Activated naive CD8-positive, alpha-beta T cell (primary cell): Measurements from ENCODE around the gene TRIP12.
"Not testable (repeated sequence)": the region's sequence is repeated elsewhere in the genome, so short reads cannot be mapped to it uniquely, and the experiment has no call there.

Experiments used
- H3K27ac Mint-ChIP-seq: one replicate; pipeline ENCODE4 v1.8.0; 2021; ENCODE audit warnings: mixed read lengths
- H3K27me3 Mint-ChIP-seq: one replicate; pipeline ENCODE4 v1.8.0; 2021; ENCODE audit warnings: mixed read lengths
- H3K36me3 Mint-ChIP-seq: one replicate; pipeline ENCODE4 v1.8.0; 2021; ENCODE audit warnings: mixed read lengths
- H3K4me1 Mint-ChIP-seq: one replicate; pipeline ENCODE4 v1.8.0; 2021; ENCODE audit warnings: low read depth, mixed read lengths
- H3K4me3 Mint-ChIP-seq: one replicate; pipeline ENCODE4 v1.8.0; 2021; ENCODE audit warnings: mild to moderate bottlenecking, mixed read lengths
- H3K9me3 Mint-ChIP-seq: one replicate; pipeline ENCODE4 v1.8.0; 2021; ENCODE audit warnings: low read depth, mixed read lengths

The TRIP12 gene

DNA sequence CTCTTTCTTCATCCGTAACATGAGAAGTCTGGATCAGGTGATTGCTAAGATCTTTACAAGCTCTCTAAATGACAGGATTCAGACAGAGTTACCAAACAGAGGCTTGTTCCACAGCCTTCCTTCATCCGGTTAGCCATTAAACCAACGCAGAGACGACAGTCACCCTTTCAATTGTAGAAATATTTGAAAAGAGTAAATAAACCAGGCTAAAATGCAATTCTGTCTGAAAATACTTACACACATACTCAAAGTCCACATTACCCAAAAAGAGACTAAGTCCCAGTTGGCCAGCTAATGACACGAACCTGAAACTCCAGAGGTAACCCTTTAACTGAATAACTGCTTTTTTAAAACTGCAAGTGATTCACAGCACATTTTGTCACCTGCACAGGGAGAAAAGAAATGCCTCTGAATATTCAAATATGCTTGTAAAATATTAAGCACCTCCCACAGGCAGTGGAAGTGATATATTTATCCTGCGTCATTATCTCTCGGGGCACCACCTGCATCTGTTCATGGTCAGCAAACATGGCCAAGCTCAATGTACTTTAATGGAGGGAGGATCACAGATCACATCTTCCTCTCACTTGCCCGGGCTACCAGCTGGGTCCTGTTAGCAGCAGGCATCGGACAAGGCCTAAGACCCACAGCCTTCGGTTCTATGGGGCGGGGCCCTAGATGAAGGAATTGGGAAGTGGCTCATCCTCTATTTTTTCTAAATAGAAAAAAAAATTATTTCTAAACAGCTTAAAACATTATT lies 168.7 kb downstream of the TRIP12 start:
- peaks cover 5% of the 10 kb centered on the region for H3K36me3 Mint-ChIP-seq
- no peaks in the 10 kb centered on the region for H3K4me1 Mint-ChIP-seq
- no peak overlapping the region for H3K27ac Mint-ChIP-seq
- no peak overlapping the region for H3K4me3 Mint-ChIP-seq
- no peaks in the 10 kb centered on the region for H3K9me3 Mint-ChIP-seq
- no peaks in the 10 kb centered on the region for H3K27me3 Mint-ChIP-seq

DNA sequence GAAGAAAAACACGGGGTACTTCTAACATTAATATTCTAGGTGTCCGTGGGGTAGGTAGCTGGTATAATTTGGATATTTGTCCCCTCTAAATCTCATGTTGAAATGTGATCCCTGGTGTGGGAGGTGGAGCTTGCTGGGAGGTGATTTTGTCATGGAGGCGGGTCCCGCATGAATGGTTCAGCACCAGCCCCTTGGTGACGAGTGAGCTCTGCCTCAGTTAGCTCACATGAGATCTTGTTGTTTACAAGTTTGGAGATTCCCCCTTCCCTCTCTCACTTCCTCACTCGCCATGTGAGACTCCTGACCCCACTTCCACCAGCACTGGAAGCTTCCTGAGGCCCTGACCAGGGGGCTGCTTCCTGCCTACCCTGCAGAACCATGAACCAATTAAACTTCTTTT lies 172.0 kb downstream of the TRIP12 start:
- H3K4me1 Mint-ChIP-seq = no peaks in the 10 kb centered on the region
- peaks cover 2% of the 10 kb centered on the region for H3K27me3 Mint-ChIP-seq
- no peak overlapping the region for H3K4me3 Mint-ChIP-seq
- H3K9me3 Mint-ChIP-seq = no peaks in the 10 kb centered on the region
- H3K27ac Mint-ChIP-seq = peak overlapping the region; percentile 46
- H3K36me3 Mint-ChIP-seq = peaks cover under 1% of the 10 kb centered on the region

DNA sequence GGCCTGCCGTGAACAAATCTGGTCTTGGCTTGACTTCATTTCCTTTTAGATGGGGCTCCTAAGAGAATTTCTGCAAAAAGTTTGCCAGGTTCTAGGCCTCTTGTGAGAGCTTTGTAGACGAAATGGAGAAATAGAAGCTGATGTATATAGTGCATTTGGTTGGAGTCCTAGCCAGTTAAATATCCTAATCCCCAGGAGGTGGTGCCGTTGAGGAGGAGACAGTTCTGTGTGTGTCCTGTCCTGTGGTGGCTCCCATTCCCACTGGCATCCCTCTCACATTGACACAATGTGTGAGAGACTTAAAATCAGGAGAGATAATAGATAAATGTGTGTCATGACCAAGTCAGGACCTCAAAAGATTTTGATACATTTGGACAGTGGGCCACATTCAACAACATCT lies 172.9 kb downstream of the TRIP12 start:
- no peak overlapping the region for H3K4me3 Mint-ChIP-seq
- H3K27ac Mint-ChIP-seq = no peak overlapping the region
- no peaks in the 10 kb centered on the region for H3K36me3 Mint-ChIP-seq
- H3K27me3 Mint-ChIP-seq = peaks cover 2% of the 10 kb centered on the region
- H3K4me1 Mint-ChIP-seq = no peaks in the 10 kb centered on the region
- no peaks in the 10 kb centered on the region for H3K9me3 Mint-ChIP-seq

DNA sequence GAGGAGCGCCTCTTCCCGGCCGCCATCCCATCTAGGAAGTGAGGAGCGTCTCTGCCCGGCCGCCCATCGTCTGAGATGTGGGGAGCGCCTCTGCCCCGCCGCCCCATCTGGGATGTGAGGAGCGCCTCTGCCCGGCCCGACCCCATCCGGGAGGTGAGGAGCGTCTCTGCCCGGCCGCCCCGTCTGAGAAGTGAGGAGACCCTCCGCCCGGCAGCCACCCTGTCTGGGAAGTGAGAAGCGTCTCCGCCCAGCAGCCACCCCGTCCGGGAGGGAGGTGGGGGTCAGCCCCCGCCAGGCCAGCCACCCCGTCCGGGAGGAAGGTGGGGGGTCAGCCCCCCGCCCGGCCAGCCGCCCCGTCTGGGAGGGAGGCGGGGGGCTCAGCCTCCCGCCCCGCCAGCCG lies 179.1 kb downstream of the TRIP12 start:
- H3K4me1 Mint-ChIP-seq, H3K36me3 Mint-ChIP-seq, H3K27me3 Mint-ChIP-seq, H3K27ac Mint-ChIP-seq, H3K4me3 Mint-ChIP-seq: not testable (repeated sequence)
- peaks cover 12% of the 10 kb centered on the region for H3K9me3 Mint-ChIP-seq

DNA sequence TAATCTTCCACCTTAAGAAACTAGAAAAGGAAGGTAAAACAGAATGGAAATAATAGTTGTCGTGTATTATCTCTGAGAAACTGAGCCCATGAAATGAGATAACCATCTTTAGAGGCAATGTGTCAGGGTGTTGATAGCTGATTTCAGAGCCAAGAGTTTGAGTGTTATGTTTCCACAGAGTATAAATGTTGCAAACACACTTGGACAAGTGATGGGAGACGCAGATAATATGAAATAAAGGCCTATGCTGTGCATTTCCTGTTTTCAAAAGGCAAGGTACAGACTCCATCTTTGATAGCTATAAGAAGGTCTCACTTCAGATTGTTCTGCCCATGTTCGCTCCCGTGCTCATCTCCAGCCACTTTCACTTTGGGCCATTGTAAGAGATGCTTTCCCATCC lies 181.5 kb downstream of the TRIP12 start:
- H3K9me3 Mint-ChIP-seq = peaks cover 21% of the 10 kb centered on the region

DNA sequence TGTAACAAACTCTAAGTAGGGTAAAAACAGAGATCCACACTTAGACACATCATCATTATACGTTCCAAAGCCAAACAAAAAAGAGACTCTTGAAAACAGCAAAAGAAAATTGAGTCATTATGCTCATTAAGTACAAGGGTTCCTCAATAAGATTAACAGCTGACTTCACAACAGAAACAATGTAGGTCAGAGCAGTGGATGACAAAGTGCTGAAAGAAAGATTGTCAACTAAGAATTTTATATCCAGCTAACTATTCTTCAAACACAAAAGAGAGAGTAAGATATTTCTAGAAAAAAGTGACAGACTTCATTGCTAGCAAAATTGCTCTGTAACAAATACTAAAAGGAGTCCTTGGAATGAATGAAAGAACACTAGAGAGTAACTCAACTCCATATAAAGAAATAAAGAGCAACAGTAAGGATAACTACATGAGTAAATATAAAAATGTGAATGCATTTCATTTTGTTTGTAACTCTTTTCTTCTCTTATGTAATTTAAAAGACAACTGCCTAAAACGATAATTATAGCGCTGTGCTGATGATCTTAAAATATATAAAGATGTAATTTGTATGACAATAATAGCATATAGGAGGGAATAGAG lies 183.7 kb downstream of the TRIP12 start:
- Mint-ChIP-seq H3K4me1 (no peaks in the 10 kb centered on the region), H3K9me3 (peaks cover 21% of the 10 kb centered on the region), H3K27me3 (no peaks in the 10 kb centered on the region), H3K36me3 (peaks cover 8% of the 10 kb centered on the region), H3K27ac (no peak overlapping the region), H3K4me3 (no peak overlapping the region)

More for the DNA sequence above, 181.5 kb downstream of the TRIP12 start:
- no peak overlapping the region for H3K4me3 Mint-ChIP-seq
- H3K27ac Mint-ChIP-seq = no peak overlapping the region
- H3K4me1 Mint-ChIP-seq = no peaks in the 10 kb centered on the region
- peaks cover 8% of the 10 kb centered on the region for H3K36me3 Mint-ChIP-seq
- H3K27me3 Mint-ChIP-seq = peaks cover 2% of the 10 kb centered on the region

DNA sequence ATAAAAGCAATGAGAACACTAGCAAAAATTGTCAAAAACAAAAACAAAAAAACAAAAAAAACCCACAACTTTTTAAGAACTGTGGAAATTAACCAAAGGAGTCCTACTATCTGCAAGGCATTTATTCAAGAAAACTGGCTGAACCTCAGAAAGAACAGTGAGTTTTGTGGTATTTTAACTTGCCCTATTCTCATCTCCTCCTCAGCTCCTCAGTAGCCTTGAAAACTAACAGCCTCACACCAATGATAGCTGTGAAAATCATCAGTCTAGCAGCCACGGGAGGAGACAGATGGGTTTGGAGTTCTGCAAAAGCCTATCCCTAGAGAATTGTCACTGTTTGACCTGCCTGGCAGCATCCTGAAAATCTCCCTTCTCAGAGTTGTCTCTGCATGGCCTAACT lies 187.4 kb downstream of the TRIP12 start:
- Mint-ChIP-seq H3K9me3 (peaks cover 21% of the 10 kb centered on the region), H3K4me3 (no peak overlapping the region), H3K27me3 (no peaks in the 10 kb centered on the region), H3K36me3 (peaks cover 12% of the 10 kb centered on the region), H3K27ac (no peak overlapping the region), H3K4me1 (no peaks in the 10 kb centered on the region)

DNA sequence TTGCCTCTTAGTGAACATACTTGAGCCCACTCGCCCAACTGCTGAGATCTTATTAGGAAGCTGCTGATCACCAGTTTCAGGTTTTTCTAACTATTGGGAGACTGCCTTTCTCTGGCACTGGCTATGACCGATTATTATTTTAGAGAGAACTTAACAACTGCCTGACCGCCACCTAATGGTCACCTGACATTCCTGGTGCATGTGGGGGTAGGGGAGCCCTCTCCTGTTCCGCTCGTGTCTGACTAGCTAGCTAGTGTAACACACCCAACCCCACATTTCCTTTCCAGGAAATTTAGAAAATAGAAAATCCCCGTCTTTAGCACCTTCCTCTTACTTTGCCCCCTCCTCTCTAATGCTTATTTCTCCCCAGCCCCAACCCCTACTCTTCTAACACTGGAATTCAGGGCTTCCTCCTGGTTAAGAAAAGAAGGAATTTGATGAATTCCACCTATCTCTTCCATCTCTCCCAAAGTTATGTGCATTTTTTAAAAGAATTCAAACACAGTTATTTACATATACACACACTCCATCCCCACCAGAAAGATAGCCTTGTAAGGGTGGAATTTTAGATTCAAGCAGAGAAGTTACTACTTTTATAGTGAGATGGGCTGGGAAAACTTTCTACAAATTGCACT lies 188.1 kb downstream of the TRIP12 start:
- Mint-ChIP-seq H3K27me3 (no peaks in the 10 kb centered on the region), H3K4me1 (no peaks in the 10 kb centered on the region), H3K27ac (no peak overlapping the region), H3K9me3 (peaks cover 17% of the 10 kb centered on the region), H3K36me3 (peaks cover 8% of the 10 kb centered on the region), H3K4me3 (no peak overlapping the region)

DNA sequence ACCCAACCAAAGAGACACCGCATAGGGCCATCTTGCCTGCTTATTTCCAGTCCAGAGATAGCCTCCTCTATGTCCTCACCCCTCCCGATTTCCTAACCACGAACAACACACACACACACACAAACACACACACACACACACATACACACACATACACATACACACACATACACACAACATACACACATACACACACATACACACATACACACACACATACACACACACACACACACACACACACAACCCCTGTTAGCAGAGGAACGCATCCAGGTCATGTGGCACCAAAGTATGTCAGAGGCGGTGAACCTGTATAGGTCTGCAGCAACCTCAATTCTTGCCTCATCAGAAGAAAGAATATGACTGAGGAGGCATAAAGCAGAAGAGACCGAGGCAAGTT lies 188.9 kb downstream of the TRIP12 start:
- H3K4me3 Mint-ChIP-seq = no peak overlapping the region
- H3K4me1 Mint-ChIP-seq = no peaks in the 10 kb centered on the region
- peaks cover 11% of the 10 kb centered on the region for H3K9me3 Mint-ChIP-seq
- no peak overlapping the region for H3K27ac Mint-ChIP-seq
- H3K36me3 Mint-ChIP-seq = peaks cover 7% of the 10 kb centered on the region
- no peaks in the 10 kb centered on the region for H3K27me3 Mint-ChIP-seq

DNA sequence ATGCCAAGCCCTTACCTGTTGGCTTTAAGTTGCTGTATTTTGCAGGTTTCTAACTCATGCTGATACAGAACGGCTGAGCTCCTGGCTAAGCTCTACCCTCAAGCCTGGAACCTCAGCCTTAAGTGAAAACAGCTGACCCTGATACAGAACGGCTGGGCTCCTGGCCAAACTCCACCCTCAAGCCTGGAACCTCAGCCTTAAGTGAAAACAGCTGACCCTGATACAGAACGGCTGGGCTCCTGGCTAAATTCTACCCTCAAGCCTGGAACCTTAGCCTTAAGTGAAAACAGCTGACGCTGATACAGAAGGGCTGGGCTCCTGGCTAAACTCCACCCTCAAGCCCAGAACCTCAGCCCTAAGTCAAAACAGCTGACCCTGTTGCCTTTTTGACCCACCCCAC lies 189.9 kb downstream of the TRIP12 start:
- Mint-ChIP-seq H3K9me3 (peaks cover 2% of the 10 kb centered on the region), H3K27ac (no peak overlapping the region), H3K4me3 (no peak overlapping the region), H3K4me1 (no peaks in the 10 kb centered on the region), H3K27me3 (no peaks in the 10 kb centered on the region), H3K36me3 (peaks cover 5% of the 10 kb centered on the region)

DNA sequence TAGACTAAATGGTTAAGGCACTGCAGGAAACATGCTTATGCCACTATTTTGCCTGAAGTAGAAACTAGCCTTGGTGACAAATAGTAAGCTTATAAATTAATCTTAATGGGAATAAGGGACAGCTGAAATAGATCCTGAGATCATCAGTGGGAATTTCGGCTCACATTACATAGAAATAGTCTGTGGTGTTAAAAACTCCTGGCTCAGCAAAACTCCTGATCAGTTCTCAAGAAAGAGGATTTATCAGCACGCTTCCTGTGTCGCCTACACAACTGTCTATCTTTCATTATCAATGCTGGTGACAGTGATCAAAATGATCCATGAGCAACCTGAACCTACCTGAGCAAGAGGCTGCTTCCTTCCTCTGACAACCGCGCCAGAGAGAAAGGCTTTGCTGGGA lies 190.4 kb downstream of the TRIP12 start:
- Mint-ChIP-seq H3K27me3 (no peaks in the 10 kb centered on the region), H3K4me3 (no peak overlapping the region), H3K9me3 (no peaks in the 10 kb centered on the region), H3K4me1 (no peaks in the 10 kb centered on the region), H3K36me3 (peaks cover 3% of the 10 kb centered on the region), H3K27ac (no peak overlapping the region)

DNA sequence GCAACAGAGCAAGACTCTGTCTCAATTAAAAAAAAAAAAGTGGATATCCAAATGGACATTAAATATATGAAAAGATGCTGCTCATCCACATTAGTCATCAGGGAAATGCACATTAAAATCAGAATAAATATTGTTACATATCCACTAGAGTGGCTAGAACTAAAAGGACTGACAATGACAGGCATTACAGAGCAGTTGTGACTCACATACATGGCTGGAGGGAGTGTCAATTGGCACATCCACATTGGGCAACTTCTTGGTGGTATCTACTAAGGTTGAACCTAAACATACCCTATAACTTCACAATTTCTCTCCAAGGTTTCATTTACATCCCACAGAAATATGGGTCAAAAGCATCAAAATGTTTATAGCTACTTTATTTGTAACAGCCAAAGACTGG lies 193.4 kb downstream of the TRIP12 start:
- Mint-ChIP-seq H3K4me1 (no peaks in the 10 kb centered on the region), H3K27me3 (peaks cover 3% of the 10 kb centered on the region), H3K27ac (no peak overlapping the region), H3K36me3 (peaks cover 3% of the 10 kb centered on the region), H3K9me3 (no peaks in the 10 kb centered on the region), H3K4me3 (no peak overlapping the region)

DNA sequence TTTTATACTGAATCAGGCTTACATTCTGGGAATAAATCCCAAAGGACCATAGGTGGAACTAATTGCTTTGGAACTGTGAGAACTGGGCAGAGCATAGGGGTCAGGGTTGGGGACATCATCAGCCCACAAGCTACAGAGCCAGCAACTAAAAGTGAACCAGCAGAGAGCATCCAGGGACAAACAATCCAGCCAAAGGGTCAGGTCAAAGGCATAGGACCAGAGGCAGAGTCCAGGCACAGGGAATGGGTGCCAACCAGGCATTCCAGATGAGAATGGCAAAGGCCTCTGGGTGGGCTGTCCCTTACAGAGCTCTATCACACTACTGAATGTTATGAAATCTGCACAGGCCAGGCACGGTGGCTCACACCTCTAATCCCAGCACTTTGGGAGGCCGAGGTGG lies 195.2 kb downstream of the TRIP12 start:
- Mint-ChIP-seq H3K4me3 (no peak overlapping the region), H3K27me3 (peaks cover 3% of the 10 kb centered on the region), H3K4me1 (no peaks in the 10 kb centered on the region), H3K27ac (no peak overlapping the region), H3K9me3 (no peaks in the 10 kb centered on the region), H3K36me3 (peaks cover 3% of the 10 kb centered on the region)

DNA sequence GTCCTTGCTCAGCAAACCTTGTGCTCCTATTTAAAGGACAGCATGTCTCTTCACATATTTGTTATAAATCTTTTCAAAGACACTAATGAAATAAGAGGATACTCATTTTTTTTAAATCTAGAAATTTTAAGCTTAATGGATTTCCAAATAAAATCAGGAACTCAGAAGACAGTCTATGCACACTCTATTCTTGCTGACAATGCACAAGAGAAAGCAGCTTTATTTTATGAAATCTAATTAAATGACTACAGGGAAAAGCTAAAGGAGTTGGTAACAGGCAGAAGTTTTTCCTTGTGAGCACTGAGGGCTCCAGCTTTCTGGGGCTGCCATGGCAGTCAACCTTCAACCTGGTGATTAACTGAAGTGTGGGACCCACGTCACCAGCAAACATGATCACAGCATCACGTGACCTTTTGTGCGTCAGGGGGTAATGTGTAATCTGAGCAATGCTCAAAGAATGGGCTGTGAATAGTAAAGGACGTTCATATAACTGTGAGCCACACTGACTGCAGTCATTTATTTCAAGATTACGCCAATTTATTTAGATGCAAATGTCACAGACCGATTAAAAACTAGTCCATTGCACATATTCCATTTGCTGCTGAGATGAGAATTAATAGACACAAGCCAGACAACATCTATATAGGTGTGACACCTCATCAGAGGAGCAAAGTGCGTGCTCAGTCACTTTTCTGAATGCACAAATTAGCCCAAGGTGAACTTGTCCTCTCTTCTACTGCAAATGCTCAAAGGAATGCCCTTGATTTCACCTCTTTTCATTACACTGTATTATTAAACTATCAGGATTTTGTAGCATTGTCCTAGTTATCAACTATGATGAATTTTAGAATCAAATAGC lies 195.9 kb downstream of the TRIP12 start:
- Mint-ChIP-seq H3K9me3 (no peaks in the 10 kb centered on the region), H3K27ac (no peak overlapping the region), H3K36me3 (peaks cover 3% of the 10 kb centered on the region), H3K27me3 (peaks cover 3% of the 10 kb centered on the region), H3K4me1 (no peaks in the 10 kb centered on the region), H3K4me3 (no peak overlapping the region)

DNA sequence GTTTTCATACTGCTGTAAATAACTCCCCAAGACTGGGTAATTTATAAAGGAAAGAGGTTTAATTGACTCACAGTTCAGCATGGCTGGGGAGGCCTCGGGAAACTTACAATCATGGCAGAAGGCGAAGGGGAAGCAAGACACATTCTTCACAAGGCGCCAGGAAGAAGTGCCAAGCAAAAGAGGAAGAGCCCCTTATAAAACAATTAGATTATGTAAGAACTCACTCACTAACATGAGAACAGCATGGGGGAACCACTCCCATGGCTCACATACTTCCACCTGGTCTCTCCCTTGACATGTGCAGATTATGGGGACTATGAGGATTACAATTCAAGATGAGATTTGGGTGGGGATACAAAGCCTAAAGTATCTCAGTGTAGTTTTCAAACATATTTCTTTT lies 198.6 kb downstream of the TRIP12 start:
- H3K27me3 Mint-ChIP-seq = peaks cover 11% of the 10 kb centered on the region
- not testable (repeated sequence) for H3K9me3 Mint-ChIP-seq, H3K36me3 Mint-ChIP-seq, H3K27ac Mint-ChIP-seq, H3K4me3 Mint-ChIP-seq, H3K4me1 Mint-ChIP-seq
